UCSD-AML1 (cell line): ENCODE results near the gene PTGR3.
"Not testable (repeated sequence)": the region's sequence is repeated elsewhere in the genome, so short reads cannot be mapped to it uniquely, and the experiment has no call there.

Source experiments
- DNase-seq: peaks from one replicate; lab custom pipeline; 2025; ENCODE audit not compliant: unreplicated experiment; lab: John Stamatoyannopoulos, UW

Gene PTGR3

DNA sequence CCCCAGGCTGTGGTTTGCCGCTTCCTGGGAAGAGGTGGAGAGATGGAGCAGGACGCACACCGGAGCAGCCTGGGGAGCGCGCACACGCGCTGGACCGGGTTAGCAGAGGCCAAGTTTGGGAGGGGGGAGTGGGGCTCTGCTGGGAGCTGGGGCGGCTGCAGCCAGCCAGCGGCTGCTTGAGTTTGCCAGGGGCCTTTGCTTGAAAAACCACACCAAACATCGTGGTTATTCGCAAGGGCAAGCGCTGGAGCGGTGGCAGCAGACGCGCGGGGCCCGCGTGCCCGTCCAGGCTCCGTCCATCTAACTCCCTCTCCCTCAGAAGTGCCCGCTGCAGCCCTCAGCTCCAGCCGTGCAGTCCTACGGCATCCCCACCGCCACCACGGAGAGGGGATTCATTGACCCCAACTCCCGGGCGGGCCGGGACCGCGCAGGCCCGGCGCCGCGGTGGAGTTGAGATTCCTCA is 4.6 kb downstream of the PTGR3 start:
- no peak for DNase-seq

DNA sequence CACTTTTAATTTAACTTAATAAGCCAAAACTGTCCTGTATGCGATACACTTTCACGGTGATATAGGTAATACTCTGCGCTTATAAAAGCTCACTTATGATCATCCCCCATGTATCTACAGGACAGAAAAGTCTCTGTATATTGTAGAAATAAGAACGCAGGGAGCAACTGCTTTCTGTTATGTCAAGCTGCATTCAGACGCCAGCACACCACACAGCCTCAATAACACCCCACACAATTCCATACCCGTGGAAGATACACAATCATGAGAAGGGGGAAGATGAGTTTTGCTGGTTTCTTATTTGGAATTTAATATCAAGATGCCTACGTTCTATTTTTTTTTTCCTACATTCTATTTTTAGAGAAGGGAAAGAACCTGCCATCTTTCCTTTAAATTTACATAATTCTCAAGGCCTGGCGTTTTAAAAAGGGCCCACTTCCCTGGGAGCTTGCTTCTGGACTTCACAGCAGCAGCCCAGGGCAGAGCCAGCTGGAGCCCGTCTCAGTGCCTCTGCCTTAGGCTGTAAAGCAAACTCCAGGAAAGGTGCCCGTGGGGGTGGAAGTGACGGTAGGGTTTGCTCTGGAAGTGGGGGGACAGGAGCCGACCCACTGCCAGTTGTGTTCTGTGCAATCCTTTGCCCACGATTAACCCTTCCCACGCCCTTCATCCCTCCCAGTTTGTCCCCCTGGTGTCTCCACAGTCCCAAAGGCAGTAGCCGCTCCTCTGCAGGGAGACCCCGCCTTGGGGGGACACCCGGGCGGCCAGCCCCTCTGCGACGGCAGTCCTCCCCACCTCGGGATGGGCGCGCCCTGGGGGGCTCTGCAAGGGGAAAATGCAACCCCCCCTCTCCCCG is 5.3 kb downstream of the PTGR3 start:
- DNase-seq, result no peak

DNA sequence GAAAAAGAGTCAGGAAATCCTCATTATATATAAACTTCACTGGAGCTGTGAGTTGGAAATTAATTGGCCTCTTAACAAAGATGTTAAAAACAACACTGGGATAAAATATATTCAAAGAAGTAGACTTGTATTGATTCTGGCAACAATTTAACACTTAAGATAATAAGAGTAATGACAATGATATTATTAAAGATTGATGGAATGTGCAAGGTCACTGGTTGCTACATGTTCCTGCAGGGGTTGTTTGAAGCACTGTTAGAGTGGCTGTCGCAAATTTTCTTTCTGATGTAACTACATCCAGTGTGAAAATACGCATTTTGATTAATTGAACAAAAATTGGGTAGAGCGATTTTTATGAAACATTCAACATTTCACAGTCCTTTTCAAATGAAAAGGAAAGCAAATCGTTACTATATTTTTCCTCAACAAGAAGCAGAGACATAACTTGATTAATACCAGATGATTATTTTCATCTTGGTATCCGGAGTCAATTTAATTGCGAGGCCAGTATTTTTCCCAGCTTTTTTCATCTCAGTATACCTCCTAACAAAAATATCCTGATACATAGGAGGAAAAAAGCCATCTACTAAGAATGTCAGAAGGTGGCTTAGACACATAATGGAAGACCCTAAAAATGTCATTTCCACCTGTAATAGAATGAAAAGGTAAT is 6.1 kb downstream of the PTGR3 start:
- DNase-seq, result no peak

DNA sequence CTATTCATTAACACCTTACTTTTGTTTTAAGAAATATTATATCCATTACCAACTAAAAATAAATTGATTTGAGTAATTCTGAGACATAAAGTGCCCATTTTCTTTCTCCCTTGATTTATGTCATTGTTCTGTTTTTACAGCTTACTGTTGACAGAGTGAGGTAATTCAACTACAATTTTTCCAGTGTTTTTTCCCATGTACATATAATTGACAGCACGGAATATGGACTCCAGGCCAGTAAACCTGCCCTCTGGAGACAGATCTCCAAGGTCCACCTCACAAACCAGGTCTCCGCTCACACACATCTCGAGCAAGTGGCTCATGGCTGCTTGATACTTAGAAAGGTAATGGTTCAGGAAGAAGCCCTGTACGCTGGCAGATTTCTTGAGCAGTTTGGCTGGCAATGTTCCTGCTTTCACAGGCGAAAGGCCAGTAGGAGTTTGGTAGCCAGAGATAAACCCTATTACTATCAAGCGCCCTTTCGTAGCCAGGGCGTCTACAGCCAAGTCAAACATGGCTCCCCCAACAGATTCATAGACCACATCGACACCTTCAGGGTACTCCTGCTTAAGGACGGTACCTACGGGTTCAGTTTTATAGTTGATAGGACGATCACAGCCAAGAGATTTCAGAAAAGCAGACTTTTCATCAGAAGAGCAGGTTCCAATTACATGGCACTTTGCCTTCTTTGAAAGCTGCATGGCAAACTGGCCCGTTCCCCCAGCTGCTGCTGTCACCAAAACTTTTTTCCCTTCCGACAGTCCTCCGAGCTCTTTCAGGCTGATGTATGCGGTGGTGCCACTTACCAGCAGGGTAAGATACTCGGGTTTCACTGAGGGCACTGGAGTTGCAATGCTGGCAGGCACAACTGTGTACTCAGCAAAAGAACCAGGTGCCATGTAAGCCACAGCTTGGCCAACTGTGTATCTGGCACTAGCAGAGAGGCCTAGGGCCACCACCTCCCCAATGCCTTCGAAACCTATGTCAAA is 7.4 kb downstream of the PTGR3 start:
- no peak for DNase-seq

DNA sequence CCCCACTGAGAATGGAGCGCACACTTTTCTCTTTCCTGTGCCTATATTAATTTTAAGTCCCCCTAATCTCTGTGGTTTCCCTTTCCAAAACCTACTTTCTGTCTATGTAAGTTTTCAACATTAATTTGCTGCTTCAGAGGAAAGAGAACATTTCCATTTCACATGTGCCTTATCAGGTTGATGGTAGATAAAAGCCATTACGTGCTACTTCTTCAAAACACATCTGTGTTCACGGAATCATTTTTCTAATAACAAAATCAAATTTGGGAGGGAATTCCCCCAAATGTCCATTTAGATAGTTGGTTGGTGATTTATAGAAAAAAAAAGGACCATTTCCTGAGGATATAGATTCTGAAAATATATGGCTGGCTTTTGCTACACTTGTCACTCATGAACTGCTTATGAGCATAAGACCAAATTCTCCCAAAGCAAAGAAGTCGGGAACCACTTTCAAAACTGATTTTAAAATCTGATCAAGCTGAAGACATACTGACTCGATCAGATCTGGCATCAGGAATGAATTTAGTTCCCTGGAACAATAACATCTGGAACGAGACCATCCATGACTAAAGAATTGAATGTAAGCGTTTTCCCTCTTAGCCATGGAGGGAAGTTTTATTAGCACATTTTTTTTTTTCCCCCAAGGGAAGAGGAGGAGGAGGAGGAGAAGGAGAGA is 8.2 kb downstream of the PTGR3 start:
- DNase-seq, result no peak

DNA sequence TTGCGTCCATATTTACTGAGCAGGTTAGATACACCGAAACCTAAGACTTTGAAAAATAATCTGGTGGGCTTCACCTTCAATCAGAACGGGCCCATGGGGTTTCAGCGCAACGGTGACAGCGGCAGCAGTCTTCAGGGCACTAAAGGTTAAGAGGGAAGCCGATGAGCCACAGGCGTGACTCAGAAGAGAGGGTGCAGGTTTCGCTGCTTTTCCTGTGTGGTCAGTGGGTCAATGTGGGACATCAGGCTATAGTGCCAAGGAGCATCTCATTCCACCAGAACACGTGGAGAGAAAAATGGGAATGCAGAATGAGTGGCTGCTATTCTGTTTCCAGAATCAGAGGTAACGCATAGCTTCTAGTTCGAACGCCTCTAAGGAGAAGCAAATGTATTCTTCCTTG is 8.9 kb downstream of the PTGR3 start:
- no peak for DNase-seq

DNA sequence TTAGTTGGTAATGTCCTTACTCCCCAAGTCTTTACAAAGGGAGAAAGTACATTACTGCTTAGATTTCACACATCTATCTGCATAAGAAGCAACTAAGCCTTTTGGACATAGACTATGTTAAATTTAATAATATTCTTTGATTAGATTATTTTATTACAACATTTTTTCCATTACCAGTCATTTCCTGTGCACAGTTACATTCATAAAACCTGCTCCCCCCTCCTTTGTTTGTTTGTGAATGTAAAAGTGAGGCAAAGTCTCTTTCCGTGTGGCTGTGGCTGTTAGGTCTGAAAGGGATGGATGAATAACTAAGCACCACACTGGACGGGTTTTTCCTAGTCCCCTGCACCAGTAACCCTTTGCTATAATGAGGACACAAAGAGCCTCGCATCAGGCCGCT is 9.6 kb downstream of the PTGR3 start:
- DNase-seq, result no peak

DNA sequence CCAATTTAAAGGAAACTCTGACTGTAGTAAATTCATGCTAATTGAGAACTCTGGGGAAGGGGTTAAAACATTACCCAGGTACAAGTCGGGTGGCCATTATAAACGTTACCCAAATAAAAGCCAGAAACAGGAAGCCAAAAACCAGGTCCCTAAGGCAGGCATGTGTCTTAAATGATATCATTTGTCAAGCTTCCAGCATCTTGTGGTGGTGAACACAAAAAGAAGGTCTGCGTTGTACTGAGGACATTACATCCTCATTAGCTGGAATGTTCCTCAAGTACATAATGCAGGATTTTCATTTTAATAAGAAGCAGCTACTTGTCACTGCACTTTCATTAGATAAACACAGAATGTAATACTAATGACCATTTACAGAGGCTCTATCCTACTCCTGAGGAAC is 10.9 kb downstream of the PTGR3 start:
- no peak for DNase-seq

DNA sequence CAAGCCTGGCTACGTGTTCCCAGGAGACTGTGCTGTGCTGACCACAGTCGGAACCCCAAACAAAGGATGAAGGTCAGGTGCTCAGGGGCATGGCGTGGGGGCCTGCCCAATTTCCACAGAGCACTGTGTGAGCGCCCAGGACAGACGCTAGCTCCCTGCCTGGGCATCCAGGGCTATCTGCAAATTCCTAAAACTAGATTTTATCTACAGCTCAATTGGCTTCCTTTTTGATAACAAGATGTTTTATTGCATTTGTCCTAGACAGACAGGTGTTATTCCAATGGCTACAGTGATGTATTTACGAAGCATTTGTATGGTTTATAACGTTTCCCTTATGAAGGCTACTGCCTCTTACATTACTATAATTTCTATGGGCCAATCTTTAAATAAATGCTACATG is 16.0 kb downstream of the PTGR3 start:
- DNase-seq, result no peak

DNA sequence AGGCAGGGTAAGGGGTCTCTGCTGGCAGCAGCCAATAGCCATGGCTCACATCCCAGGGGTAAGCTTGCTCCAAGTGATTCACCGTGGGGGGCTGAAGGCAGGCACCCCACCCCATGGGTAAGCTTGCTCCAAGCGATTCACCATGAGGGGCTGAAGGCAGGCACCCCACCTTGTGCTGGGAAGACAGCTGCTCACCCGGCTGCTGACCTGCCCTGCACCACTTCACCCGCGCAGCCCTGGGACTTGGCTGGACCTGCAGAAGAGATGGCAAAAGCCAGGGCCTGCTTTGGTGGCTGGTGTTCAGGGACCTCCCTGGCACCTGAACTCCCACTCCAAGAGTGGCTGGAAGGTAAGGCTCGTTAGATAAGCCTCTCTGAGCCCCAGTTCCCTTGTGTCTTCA is 19.2 kb downstream of the PTGR3 start:
- no peak for DNase-seq

DNA sequence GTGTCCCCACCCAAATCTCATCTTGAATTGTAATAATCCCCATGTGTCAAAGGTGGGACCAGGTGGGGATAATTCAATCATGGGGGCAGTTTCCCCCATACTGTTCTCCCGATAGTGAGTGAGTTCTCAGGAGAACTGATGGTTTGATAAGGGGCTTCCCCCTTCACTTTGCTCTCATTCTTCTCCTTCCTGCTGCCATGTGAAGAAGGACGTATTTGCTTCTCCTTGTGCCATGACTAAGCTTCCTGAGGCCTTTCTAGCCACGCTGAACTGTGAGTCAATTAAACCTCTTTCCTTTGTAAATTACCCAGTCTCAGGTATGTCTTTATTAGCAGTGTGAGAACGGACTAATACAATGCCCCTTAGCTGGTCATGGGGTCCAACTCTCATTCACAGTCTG is 21.2 kb downstream of the PTGR3 start:
- DNase-seq, result not testable (repeated sequence)

DNA sequence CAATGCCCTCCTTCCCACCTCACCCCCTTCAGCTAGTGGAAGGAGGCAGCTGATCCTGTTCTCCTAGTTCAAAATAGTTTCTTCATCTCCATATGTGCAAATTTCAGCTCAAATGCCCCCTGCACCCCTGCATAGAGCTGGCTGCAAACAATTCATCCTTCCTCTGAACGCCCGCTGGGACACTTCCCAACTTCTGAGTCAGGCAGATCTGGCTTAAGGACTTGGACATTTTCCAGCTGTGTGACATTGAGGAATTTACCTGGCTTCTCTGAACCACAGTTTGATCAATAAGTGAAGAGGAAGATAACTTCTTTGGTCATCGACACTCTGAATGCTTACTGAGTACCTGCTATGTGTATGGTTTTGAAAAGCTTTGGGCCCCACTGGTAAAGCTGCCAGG is 23.5 kb downstream of the PTGR3 start:
- DNase-seq, result no peak

DNA sequence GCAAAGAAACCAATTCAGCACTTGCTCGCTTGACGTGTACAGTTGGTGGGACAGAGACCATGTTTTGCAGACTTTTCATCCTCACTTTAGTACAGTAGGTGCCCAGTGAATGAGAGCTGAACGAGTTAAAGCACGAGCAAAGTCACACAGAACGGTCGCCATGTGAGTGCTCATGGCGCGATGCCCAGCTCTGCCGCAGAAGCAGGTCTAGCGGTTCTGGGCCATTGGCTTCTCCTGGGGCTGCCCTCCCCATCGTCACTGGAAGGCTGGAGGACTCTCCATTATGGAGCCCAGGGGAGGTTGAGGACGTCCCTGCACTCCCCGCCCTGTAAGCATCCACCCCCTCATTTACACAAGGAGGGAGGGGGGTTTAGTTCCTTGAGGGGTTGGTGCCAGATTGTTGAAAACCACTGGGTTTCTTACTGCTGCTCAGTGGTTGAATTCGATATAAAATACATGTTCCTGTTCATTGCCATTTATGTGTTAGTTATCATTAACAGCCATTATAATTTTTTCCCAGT is 24.9 kb downstream of the PTGR3 start:
- DNase-seq, result no peak

DNA sequence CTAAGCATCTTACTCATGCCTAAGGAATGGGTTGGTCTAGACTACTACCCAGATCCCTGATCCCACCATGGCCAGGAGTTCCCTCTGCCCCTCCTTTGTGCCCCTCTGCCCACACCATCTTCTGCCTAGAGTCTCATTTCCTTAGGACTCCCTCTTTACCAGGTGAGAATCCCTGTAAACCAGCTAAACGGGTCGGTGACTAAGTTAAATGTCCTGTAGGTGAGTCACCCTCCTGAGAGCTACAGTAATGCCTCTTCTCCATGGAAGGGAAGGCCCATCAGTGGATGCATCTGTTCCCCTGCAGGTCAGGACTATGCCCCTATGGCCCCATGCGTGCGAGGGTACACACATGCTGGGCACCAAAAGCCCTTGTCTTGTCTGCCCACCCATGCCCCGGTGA is 25.4 kb downstream of the PTGR3 start:
- no peak for DNase-seq

DNA sequence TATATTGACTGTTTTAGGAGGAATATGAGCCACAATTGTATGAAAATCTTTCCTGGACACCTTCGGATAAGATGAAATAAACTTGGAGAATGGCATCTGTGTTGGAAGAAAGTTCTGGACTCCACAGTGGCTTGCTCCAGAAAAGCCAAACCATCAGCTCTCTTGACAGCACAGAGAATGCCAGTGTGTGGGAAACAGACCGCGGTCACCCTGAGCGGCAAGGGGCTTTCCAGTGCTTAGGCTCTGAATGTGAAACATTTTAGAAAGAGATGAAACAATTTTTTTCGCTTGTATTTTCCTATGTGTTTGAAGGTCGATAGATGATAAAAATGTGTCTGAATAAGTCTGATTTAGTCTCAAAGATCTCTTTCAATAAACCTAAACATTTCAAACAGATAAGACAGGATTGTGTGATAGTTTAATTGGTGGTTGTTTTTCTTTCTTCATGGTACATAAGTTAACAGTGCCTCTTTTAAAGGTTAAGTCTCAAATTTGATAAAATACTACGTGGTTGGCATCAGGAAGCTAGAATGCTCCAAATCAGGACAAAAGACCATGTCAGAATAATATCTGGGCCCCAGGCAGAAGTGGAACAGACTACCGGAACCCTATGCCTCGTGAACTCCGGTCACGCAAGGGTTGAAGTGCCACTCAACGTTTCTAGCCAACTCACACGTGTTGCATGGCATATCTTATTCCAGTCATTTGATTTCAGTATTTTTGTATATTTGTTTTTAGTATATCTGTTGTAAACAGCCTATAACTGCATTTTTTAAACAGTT is 28.9 kb downstream of the PTGR3 start:
- DNase-seq, result no peak

DNA sequence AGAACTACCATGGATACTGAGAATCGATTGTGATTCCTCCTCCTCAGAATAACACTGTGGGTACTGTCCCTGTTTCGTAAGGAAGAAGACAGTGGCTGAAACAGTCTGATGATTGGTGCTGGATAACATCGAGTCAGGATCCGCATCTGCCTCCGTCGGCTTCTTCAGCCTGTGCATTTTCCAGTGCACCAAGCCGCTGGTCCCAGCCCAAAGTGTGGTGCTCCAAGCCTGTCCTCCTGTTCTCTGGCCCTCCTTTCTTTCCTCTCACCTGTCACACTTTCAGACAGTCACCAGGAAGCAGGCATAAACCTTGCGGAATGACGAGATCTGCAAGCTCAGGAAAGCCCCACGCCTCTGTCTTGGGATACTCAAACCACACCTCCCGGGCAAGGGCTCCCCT is 30.6 kb downstream of the PTGR3 start:
- no peak for DNase-seq

DNA sequence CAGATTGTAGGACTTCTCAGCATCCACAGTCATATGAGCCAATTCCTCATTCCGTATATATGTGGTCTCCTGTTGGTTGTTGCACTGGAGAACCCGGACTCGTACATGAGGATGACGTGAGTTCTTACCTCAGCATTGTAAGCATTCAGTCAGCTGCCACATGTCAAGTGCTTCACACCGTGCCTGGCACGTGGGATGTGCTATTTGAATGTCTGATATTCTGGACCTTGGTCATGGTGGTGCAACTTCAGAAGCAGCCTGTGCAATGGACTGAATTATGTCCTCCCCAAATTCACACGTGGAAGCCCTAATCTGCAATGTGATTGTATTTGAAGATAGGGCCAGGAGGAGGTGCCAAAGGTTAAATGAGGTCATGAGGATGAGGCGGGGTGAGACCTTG is 32.1 kb downstream of the PTGR3 start:
- DNase-seq, result no peak

DNA sequence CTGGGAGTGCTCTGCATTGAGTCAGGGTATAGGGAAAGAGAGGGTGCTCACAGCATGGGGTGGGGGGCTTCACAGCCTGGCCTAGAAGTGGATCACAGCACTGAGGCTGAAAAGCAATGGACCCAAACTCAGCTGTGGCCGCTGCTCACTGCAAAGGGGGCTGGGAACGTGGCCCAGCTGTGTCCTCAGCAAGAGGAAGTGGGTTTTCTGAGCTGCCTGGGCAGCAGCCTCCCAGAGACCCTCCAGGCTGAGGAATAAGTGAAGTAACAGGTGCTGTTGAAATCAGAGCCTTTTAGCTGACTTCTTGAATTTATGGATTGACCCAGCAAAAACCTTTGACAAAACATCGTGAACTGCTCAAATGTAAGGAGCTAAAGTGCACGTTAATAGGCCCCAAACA is 35.2 kb downstream of the PTGR3 start:
- DNase-seq, result no peak

DNA sequence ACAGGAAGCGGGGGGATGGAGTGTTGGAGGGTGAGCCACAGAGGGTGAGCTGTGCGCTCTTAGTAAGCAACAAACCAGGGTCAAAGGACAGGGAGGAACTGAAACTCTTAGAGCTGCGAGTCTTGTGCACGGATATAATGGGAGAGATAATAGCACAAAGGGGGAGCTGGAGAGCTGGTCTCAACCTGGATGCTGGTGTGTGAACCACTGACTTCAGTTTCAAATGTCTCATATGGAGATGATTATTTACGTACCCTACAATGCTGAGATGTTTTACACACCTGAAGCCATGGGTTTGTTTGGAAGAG is 35.9 kb downstream of the PTGR3 start:
- DNase-seq, result no peak
